GM18907 (cell line): Measurements from ENCODE around the gene ADCK1.
"Not testable (repeated sequence)": the region's sequence is repeated elsewhere in the genome, so short reads cannot be mapped to it uniquely, and the experiment has no call there.

ENCODE experiments used
- ATAC-seq: cut with Tn5 transposase; IDR thresholded peaks from one replicate; pipeline ENCODE4 v1.9.1; 2021; ENCODE audit warnings: mild to moderate bottlenecking, moderate library complexity; ENCODE audit not compliant: unreplicated experiment

The ADCK1 gene

GRCh38 chr14:77892890-77893484 lies 93.1 kb downstream of the ADCK1 start:
- no peak for ATAC-seq

GRCh38 chr14:77897374-77897773 lies 97.5 kb downstream of the ADCK1 start:
- ATAC-seq, result no peak

GRCh38 chr14:77902811-77903210 lies 102.9 kb downstream of the ADCK1 start:
- ATAC-seq, result no peak

- no peak for ATAC-seq
Measured at GRCh38 chr14:77903221-77903620, 103.3 kb downstream of the ADCK1 start.

GRCh38 chr14:77903937-77904617 lies 104.2 kb downstream of the ADCK1 start:
- no peak for ATAC-seq

GRCh38 chr14:77906446-77906845 lies 106.5 kb downstream of the ADCK1 start:
- no peak for ATAC-seq

- ATAC-seq, result no peak
Measured at GRCh38 chr14:77908847-77909246, 108.9 kb downstream of the ADCK1 start.

GRCh38 chr14:77909911-77910310 lies 110.0 kb downstream of the ADCK1 start:
- ATAC-seq, result no peak

- ATAC-seq, result no peak
Measured at GRCh38 chr14:77910506-77910905, 110.6 kb downstream of the ADCK1 start.

GRCh38 chr14:77911356-77911755 lies 111.4 kb downstream of the ADCK1 start:
- no peak for ATAC-seq

- ATAC-seq, result no peak
Measured at GRCh38 chr14:77912754-77913556, 113.0 kb downstream of the ADCK1 start.

GRCh38 chr14:77914073-77914721 lies 114.3 kb downstream of the ADCK1 start:
- ATAC-seq, result no peak

- ATAC-seq, result not testable (repeated sequence)
Measured at GRCh38 chr14:77915390-77915789, 115.5 kb downstream of the ADCK1 start.

GRCh38 chr14:77917491-77918201 lies 117.7 kb downstream of the ADCK1 start:
- no peak for ATAC-seq

- ATAC-seq, result no peak
Measured at GRCh38 chr14:77918448-77918847, 118.5 kb downstream of the ADCK1 start.

- ATAC-seq, result no peak
Measured at GRCh38 chr14:77920312-77920711, 120.4 kb downstream of the ADCK1 start.

GRCh38 chr14:77921818-77922217 lies 121.9 kb downstream of the ADCK1 start:
- no peak for ATAC-seq

GRCh38 chr14:77923131-77923936 lies 123.4 kb downstream of the ADCK1 start:
- no peak for ATAC-seq

- no peak for ATAC-seq
Measured at GRCh38 chr14:77924141-77924948, 124.4 kb downstream of the ADCK1 start.
